HG03175 (cell line): Measurements from ENCODE around the gene PRKD1.

Experiments
- ATAC-seq: cut with Tn5 transposase; IDR thresholded peaks from one replicate; pipeline ENCODE4 v1.9.1; 2021; ENCODE audit warnings: mild to moderate bottlenecking, moderate library complexity; ENCODE audit not compliant: unreplicated experiment

The PRKD1 gene

DNA sequence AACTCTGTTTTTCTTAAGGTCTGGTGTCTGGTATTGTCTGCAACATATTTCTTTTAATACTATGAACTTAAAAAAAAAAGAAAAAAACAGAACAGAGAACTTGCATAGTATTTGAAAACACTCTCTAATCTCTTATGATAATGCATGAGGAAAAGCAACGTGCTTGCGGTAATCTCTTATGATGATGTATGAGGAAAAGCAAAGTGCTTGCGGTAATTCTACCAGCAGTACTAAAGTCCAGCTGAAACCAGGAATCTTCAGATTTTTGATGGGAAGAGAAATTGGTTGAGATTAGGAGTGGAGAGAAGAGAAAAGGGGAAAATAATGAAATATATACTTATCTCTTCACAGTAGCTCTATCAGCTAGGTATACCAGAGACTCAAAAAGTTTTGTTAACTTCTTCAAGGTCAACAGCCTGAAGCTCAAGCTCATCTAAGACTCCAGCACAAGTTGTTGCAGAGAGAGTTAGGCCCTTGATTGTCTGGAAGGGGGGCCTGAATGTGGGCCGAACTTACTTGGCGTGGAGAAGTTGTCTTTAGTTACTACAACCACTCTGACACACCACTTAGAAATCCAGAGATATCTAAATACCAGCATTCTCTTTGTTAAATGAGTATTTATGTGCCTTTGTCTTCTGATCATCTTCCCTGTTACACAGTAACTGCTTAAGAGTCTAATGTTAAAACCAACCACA lies 240.4 kb downstream of the PRKD1 start:
- ATAC-seq: no peak

DNA sequence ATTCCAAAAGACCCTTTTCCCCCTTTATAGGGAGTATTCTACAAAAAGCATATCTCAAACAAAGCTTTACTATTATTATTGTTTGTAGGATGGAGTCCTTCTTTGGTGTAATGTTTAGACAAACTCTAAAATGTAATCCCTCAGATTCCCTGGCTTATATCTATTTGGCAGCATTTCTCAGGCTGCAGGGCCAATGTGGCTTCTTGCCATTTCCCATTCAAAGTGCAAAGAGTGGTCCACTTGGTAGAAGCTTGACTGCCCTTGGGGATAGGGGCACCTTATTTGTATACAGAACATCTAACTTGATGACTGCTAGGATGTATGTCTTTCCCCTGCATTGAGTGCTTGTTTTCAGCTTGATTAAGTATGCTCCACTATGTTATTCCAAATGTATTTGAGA lies 242.7 kb downstream of the PRKD1 start:
- no peak for ATAC-seq

DNA sequence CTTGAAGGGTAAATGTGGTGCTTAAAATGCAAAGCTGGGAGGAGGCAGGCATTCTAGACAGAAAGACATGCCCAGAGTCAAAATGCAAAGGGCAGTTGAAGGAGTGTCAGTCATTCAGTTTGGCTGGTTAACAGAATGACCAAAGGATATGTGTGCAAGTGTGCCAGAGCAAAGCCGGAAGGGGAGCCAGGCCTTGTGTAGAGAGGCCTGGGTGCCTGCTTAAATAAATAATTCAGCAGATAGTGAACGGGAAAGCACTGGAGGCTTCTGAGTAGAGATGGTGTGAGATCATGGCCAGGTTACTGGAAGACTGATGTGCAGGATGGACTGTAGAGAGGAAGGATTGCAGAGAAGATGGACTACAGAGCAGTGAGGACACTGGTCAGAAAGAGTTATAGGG lies 244.9 kb downstream of the PRKD1 start:
- ATAC-seq: no peak

DNA sequence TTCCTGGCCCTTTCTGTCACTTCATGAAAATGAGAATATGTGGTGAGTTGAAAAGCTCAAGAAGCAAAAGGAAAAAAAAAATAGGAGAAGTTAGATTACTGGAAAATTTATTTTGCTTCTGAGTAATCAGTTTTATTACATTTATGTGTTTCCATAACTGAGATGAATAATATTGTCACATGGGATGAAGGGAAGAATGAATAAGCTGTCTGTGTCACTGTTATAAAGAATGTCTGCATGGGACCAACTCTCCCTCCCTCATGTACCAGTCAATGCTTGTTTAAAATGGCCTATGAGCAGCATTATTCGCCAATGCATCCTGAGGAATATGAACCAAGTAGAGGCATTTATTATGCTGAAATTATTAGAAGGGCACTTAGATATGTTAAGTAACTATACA lies 246.3 kb downstream of the PRKD1 start:
- ATAC-seq: no peak

DNA sequence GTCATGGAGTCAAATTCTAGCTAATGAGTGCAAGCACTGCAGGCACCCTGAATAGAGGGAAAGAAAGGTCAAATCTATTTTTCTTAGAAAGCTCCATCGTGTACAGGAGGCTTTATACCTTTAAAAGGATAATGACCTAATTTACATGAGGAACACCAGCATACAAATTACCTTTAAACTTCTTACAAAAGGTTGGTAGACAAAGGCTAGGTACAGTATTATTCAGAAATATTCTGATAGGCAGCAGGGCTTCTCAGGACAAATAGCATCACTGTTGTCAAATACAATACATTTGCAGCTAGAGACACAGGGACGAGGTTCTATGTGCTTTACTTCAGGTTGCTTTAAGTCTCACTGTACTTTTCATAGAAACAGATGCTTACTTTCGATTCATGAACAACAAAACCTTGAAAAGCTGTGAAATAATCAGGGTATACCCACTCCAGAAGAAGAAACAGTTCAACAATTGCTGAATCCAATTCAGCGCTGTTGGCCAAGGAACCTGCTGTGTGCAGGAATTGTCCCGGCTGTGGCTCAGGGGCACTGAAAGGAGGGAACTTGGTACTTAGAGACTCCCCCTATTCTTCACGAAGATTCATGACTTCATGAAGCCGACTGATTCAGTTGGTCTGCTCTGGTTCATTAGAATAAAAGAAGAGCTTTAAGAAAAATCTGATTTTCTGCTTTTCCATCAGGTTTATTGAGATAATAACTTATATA lies 252.9 kb downstream of the PRKD1 start:
- no peak for ATAC-seq

DNA sequence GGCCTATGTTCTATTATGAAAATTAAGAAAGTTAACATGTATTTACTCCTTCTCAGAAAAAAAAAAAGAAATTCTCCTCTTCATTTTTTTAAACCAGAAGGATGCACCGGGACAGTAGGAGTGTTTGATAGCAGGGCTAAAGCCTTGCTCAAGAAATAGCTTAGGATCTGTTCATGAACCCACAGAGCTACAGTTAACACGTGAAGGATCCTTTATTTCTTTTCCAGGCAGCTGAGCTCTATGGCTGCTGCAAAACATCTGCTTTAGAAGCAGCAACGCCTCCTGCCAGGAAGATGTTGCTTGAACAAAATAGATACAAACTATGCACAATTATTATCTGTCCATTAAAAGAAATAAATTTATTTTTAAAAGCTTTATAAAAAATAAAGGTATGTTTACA lies 254.8 kb downstream of the PRKD1 start:
- ATAC-seq: no peak

DNA sequence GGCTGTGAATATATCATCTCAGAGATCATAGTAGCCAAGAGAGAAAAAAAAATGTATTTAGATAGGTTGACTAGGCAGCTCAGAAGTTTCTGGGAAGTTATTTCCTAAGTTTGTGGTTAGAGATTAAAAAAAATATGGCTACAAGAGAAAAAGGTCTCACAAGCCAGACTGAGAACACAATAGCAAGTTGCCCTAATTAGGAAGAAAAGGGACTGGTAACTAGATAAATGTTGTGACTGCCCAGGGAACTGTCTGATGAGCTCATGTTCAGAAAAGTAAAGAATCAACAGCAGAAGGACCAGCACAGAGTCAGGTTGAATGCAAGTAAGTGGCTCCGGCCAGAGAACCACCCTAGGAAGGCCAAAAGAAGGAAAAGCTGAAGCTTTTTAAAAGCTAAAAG lies 256.6 kb downstream of the PRKD1 start:
- no peak for ATAC-seq

DNA sequence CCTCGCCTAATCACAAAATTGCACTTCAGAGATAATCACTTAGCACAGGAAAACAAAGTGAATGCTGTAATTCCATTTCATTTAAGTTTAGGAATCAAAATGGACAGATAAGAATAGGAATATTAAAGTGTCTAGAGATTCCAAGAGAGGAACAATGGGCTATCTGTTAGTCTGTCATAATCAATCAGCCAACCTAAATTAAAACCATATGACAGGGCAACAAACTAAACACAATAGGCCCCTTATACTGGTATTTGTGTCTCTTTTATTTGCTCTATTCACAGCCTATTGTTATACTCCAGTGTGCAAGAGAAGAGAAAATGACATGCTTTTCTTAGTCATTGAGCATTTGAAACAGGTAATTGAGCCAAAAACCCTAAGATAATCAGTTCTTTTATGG lies 259.4 kb downstream of the PRKD1 start:
- ATAC-seq: no peak

DNA sequence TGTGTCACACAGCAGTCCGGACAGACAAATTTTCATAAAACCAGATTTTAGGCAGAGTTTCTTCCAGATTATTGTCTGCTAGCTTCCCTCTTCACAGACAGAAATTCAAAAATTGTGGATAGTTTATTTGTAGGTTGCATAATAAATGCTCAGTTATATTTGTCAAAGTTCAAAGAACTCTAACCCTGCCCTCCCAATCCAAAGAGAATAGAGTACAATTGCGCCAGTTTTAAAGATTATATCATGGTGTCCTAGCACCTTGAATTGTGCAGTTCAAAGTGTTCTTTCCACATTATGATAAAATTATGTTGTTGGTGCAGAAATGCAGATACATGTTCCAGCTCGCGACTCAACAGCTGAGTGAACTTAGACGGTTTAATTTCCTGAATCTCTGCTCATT lies 263.1 kb downstream of the PRKD1 start:
- no peak for ATAC-seq

DNA sequence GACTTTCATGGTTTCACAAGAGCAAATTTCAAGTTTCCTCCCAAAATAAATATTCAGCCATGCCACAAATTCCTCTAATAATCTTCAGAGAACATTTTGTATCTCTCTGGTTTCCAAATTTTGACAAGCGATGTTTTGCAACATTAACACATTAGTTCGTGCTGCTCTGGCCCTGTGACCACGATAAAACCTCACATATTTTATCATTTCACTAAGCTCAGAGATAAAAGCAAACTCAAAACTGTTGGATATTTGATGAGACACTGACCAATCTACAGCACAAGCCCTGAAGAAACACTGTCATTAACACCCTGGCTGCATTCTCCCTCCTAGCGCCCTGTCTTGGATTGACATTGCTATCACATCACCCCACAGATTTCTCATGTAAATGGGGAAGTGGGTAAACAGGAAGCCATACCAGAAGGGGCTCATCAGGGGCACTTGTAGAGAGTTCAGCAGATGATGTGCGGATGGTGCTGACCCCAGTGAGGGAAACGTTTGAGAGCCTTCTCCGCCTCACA lies 264.3 kb downstream of the PRKD1 start:
- ATAC-seq: no peak

DNA sequence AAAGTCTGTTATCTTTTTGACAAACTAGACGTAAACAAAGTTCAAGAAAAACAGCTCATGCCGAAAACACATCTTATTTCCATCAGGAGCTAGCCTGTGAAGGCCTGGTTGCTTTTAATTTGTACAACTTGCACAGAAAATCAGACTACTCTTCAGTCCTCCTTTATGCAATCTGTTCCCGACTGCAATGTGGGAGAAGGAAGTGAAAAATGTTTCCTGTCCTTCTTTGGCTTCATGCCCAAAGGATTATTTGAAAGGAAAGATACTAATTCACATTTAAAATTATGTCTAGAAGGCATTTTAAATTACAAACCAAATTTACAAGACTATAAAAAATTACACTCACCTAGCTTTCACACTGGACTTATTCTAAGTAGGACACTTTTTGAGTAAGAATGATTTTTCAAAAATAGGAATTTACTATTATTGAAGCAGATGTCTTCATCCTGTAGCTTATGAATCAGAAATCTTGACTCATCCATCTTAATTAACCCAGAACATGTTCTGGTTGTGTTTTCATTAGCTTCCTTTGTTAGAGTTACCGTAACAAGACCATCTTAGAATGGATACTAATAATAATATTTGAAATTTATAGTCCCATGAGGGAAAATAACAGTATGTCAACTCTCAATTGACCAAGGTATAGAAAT lies 272.6 kb downstream of the PRKD1 start:
- no peak for ATAC-seq

DNA sequence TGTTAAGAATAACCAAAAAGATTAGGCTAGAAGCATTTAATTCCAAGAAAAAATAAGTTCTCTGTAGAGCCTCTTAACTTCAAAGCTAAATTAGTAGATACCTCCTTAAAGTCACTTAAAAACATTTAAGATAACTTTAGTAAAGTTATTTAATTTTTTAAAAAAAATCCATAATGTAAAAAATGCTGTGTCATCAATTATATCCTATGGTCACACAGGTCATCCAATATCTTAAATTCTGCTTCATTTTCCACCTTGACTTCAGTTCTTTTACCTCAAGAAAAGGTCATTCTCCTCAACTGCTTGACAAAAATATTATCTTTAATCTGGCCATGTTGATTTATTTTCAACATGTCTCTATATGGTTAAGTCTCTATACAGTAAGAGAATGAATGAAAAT lies 274.3 kb downstream of the PRKD1 start:
- ATAC-seq: no peak

DNA sequence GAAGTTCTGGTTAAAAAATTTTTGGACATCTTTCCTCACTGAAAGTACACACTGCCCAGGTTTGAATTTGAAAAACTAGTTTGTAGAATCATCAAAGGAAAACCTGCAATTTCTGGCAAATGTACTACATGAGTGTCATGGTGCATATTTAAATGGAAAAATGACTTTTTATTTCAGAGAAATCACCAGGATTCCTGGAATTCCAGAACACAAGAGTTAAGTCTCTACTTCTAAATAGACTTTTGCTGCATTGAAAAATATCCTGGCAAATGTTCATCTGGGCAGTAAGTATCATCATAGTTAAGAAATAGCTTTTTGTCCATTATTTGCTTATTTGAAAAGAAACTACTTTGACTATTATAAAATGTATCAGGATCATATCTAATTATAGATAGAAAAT lies 275.1 kb downstream of the PRKD1 start:
- no peak for ATAC-seq

DNA sequence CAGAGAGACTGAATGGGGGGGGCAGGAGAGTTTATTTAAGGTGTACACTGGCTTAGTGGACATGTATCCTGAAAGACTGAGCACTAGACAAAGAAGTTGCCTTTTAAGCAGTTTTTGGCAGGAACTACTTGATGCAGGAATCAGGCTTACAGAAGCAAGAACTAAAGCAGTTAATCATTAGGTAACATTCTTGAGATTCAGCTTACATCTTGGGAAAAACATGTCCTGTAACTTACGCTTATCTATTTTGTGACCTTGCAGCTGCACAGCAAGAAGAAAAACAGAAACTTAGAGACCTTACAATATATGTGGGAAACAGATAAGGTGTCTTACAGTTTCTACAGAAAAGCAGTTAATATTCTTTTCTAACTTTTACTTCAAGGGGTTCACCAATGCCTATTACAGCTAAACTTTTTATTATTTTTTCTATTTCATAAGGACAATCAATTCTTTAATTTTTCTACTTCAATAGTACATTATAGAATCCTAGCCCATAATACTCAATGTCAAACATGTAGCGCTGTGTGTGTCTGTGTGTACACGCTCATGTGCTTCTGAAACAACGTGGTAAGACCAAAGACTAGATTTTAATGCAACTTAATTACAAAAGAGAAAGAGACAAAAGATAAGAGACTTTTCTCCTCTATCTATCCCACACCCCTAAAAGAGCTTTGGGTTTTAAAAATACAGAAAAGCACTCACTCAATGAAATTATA lies 276.9 kb downstream of the PRKD1 start:
- ATAC-seq: no peak

DNA sequence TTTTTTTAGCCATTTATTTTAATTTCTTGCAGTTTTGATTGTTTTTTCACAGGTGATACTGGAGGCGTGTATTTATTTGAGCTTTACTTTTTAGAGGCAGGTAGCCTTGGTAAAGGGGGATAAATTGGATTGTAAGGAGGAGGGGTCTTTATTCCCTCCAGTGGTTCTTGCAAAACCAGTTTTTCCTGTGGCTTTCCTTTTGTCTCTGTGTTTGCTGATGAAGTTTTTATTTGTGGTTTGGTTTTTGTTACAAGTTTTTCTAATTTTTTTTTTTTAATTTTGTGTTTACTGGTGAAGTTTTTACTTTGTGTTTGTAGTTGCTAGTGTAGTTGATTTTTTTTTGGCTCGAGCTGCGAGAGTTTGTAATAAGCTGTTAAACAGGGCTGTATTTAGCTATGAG lies 278.5 kb downstream of the PRKD1 start:
- ATAC-seq: no peak

DNA sequence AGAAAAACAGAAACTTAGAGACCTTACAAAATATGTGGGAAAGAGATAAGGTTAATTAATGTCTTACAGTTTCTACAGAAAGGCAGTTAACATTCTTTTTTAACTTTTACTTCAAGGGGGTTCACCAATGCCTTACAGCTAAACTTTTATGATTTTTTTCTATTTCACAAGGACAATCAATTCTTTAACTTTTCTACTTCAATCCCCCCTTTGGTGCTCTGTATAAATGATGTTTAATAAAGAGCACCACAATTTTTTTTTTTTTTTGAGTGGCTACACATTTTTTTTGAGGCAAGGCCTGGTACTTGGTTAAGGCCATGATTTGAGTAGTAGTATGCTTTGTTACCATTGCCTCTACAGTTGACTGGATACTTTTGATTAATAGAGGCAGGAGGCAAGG lies 279.6 kb downstream of the PRKD1 start:
- ATAC-seq: no peak

DNA sequence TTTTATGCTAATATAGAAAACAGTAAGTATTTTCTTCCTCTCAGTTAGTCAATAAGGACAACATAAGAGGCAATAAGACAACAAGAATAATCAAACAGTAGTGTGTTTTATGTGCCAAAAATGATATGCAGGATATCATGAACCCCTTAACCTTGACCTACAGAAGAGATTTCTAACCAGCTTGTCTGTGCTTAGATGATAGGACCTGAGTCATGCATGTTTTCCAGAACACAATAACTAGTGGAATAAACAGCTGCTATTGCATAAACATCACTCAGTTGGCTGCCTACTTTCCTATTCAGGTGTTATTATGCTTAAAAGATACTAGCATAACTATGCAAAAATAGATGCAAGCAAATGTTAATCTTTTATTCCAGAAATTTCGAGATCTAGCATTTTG lies 282.5 kb downstream of the PRKD1 start:
- ATAC-seq: no peak

DNA sequence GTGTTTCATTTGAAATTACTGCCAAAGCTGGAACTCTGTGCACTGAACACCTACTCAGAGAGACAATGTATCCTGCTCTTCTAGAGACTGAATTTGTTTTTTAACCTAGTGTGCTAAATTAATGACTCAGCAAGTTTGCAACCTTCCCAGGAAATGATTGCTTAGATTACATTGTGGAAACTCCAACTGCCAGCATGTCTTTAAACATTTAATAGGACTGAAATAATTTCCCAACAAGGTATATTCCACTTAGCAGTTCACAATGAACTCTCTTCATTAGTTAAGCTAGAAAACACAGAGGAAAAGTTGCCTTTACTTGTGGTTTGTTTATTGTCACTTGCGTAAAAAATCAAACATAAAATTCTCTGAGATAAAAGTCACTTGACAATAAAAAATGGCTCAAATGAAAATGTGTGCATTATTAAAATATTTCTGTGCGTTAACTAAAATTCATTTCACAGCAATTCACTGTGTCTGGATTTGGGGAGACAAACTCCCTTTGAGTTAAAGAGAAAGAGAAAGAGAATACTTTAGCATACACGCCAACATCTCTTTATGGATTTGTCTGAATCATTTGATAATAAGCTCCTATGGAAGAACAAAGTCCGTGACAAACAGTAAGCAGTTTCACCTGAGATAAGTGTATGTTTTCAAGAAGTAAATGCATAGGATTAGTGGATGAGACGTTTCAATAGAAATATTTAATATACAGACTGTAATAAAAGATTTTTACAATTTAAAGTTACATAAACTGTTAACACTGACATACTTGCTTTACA lies 284.0 kb downstream of the PRKD1 start:
- no peak for ATAC-seq

DNA sequence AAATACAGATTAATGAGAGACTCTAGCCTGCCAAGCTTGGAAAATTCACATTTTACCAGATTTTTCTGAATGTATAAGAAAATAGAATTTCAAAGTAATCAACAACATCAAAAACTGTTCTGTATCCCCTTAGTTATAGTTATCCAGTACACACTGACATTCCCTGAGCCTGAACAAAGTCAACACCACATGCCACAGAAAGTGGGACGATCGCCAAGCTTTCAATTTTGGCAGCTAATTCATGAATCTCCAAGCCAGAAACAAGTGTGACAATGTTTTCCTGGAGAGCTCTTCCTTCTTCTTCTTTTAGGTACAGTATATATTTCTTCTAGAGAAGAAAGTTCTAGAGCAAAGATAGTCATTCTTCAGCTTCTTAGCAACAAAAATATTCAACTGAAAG lies 290.2 kb downstream of the PRKD1 start:
- ATAC-seq: no peak

DNA sequence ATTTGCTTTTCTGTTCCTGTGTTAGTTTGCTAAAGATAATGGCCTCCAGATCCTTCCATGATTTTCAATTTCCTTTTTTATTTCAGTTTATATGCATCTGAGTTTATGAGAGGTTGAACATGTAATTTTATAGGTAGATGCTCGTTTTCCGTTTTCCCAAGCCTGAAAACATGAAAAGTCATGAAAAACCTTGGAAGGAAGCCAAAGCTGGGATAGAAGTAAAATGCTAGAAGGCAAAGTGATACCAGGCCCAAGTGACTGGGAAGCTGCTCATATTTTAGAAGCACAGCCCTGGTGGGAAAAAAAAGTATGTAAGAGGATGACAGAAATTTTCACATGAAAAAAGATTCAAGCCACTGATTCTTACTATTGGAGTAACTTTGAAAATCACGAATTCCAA lies 290.8 kb downstream of the PRKD1 start:
- no peak for ATAC-seq
